Activated naive CD8-positive, alpha-beta T cell treated with anti-CD3 and anti-CD28 coated beads, Interleukin-2, amount 50 U/mL, for 24 hours (primary cell): ENCODE data around the gene ZNF276.
"Not testable (repeated sequence)": the region's sequence is repeated elsewhere in the genome, so short reads cannot be mapped to it uniquely, and the experiment has no call there.

ENCODE experiments used
- ATAC-seq: fragments of 150-1000 bp; cut with Tn5 transposase; one replicate; pipeline ENCODE4 v1.10.0; 2021
- DNase-seq: peaks from one replicate; pipeline ENCODE4 v3.0.0; 2021
- H3K27ac Mint-ChIP-seq: one replicate; pipeline ENCODE4 v1.8.0; 2021; ENCODE audit warnings: mild to moderate bottlenecking, mixed read lengths
- H3K27me3 Mint-ChIP-seq: one replicate; pipeline ENCODE4 v1.8.0; 2021; ENCODE audit warnings: mixed read lengths
- H3K36me3 Mint-ChIP-seq: one replicate; pipeline ENCODE4 v1.8.0; 2021; ENCODE audit warnings: low read depth, mixed read lengths
- H3K4me1 Mint-ChIP-seq: one replicate; pipeline ENCODE4 v1.8.0; 2021; ENCODE audit warnings: mixed read lengths
- H3K4me3 Mint-ChIP-seq: one replicate; pipeline ENCODE4 v1.8.0; 2021; ENCODE audit warnings: mild to moderate bottlenecking, moderate library complexity, mixed read lengths
- H3K9me3 Mint-ChIP-seq: one replicate; pipeline ENCODE4 v1.8.0; 2021; ENCODE audit warnings: mixed read lengths

The ZNF276 gene

GRCh38 chr16:89691986-89692569 lies 29.3 kb upstream of the ZNF276 start:
- Mint-ChIP-seq H3K27ac (no peak overlapping the region), H3K27me3 (no peaks in the 10 kb centered on the region), H3K4me3 (no peak overlapping the region), H3K36me3 (peaks cover 30% of the 10 kb centered on the region), H3K4me1 (peaks cover 11% of the 10 kb centered on the region), H3K9me3 (no peaks in the 10 kb centered on the region)
- ATAC-seq (no peak), DNase-seq (no peak)

GRCh38 chr16:89693289-89693731 lies 28.0 kb upstream of the ZNF276 start:
- H3K27ac Mint-ChIP-seq = no peak overlapping the region
- peaks cover 24% of the 10 kb centered on the region for H3K36me3 Mint-ChIP-seq
- peaks cover 3% of the 10 kb centered on the region for H3K4me1 Mint-ChIP-seq
- ATAC-seq = no peak
- H3K9me3 Mint-ChIP-seq = no peaks in the 10 kb centered on the region
- DNase-seq = no peak
- no peaks in the 10 kb centered on the region for H3K27me3 Mint-ChIP-seq
- H3K4me3 Mint-ChIP-seq = no peak overlapping the region

GRCh38 chr16:89693931-89694783 lies 27.2 kb upstream of the ZNF276 start:
- peaks cover 26% of the 10 kb centered on the region for H3K36me3 Mint-ChIP-seq
- H3K4me3 Mint-ChIP-seq = no peak overlapping the region
- ATAC-seq = no peak
- H3K4me1 Mint-ChIP-seq = peaks cover 4% of the 10 kb centered on the region
- H3K27ac Mint-ChIP-seq = no peak overlapping the region
- no peaks in the 10 kb centered on the region for H3K9me3 Mint-ChIP-seq
- no peaks in the 10 kb centered on the region for H3K27me3 Mint-ChIP-seq
- DNase-seq = no peak

GRCh38 chr16:89694784-89695085 lies 26.6 kb upstream of the ZNF276 start:
- H3K27ac Mint-ChIP-seq, H3K4me1 Mint-ChIP-seq: not testable (repeated sequence)
- H3K36me3 Mint-ChIP-seq = peaks cover 27% of the 10 kb centered on the region

GRCh38 chr16:89695086-89695874 lies 26.1 kb upstream of the ZNF276 start:
- H3K27ac Mint-ChIP-seq = no peak overlapping the region
- no peak for DNase-seq
- H3K4me1 Mint-ChIP-seq = peaks cover 11% of the 10 kb centered on the region
- ATAC-seq = no peak
- no peaks in the 10 kb centered on the region for H3K9me3 Mint-ChIP-seq
- no peak overlapping the region for H3K4me3 Mint-ChIP-seq
- H3K36me3 Mint-ChIP-seq = peaks cover 22% of the 10 kb centered on the region
- no peaks in the 10 kb centered on the region for H3K27me3 Mint-ChIP-seq

More at GRCh38 chr16:89694784-89695085, 26.6 kb upstream of the ZNF276 start:
- not testable (repeated sequence) for DNase-seq, H3K4me3 Mint-ChIP-seq, H3K27me3 Mint-ChIP-seq, H3K9me3 Mint-ChIP-seq, ATAC-seq

- DNase-seq (no peak), ATAC-seq (no peak)
- no peaks in the 10 kb centered on the region for H3K27me3 Mint-ChIP-seq
- H3K36me3 Mint-ChIP-seq = peaks cover 21% of the 10 kb centered on the region
- H3K27ac Mint-ChIP-seq = no peak overlapping the region
- no peaks in the 10 kb centered on the region for H3K9me3 Mint-ChIP-seq
- no peak overlapping the region for H3K4me3 Mint-ChIP-seq
- H3K4me1 Mint-ChIP-seq = peaks cover 15% of the 10 kb centered on the region
Observed at GRCh38 chr16:89695875-89696669, 25.3 kb upstream of the ZNF276 start.

GRCh38 chr16:89696670-89697128 lies 24.6 kb upstream of the ZNF276 start:
- H3K36me3 Mint-ChIP-seq = peaks cover 16% of the 10 kb centered on the region
- ATAC-seq (no peak), DNase-seq (no peak)
- no peaks in the 10 kb centered on the region for H3K27me3 Mint-ChIP-seq
- H3K4me1 Mint-ChIP-seq = peaks cover 15% of the 10 kb centered on the region
- H3K9me3 Mint-ChIP-seq = no peaks in the 10 kb centered on the region
- H3K4me3 Mint-ChIP-seq = no peak overlapping the region
- no peak overlapping the region for H3K27ac Mint-ChIP-seq

GRCh38 chr16:89697161-89697615 lies 24.1 kb upstream of the ZNF276 start:
- DNase-seq (no peak), ATAC-seq (no peak)
- peaks cover 14% of the 10 kb centered on the region for H3K36me3 Mint-ChIP-seq
- no peaks in the 10 kb centered on the region for H3K9me3 Mint-ChIP-seq
- peaks cover 16% of the 10 kb centered on the region for H3K4me1 Mint-ChIP-seq
- no peaks in the 10 kb centered on the region for H3K27me3 Mint-ChIP-seq
- H3K27ac Mint-ChIP-seq = no peak overlapping the region
- no peak overlapping the region for H3K4me3 Mint-ChIP-seq

- peaks cover 14% of the 10 kb centered on the region for H3K36me3 Mint-ChIP-seq
- no peaks in the 10 kb centered on the region for H3K9me3 Mint-ChIP-seq
- ATAC-seq (no peak), DNase-seq (no peak)
- H3K4me3 Mint-ChIP-seq = no peak overlapping the region
- H3K4me1 Mint-ChIP-seq = peaks cover 20% of the 10 kb centered on the region
- H3K27me3 Mint-ChIP-seq = no peaks in the 10 kb centered on the region
- no peak overlapping the region for H3K27ac Mint-ChIP-seq
Observed at GRCh38 chr16:89697616-89698331, 23.6 kb upstream of the ZNF276 start.

GRCh38 chr16:89698717-89699116 lies 22.6 kb upstream of the ZNF276 start:
- peaks cover 22% of the 10 kb centered on the region for H3K4me1 Mint-ChIP-seq
- not testable (repeated sequence) for H3K4me3 Mint-ChIP-seq, DNase-seq, H3K27ac Mint-ChIP-seq, ATAC-seq, H3K27me3 Mint-ChIP-seq, H3K36me3 Mint-ChIP-seq, H3K9me3 Mint-ChIP-seq

- H3K4me1 Mint-ChIP-seq = peaks cover 22% of the 10 kb centered on the region
- DNase-seq, H3K27ac Mint-ChIP-seq, H3K4me3 Mint-ChIP-seq, ATAC-seq, H3K36me3 Mint-ChIP-seq, H3K27me3 Mint-ChIP-seq, H3K9me3 Mint-ChIP-seq: not testable (repeated sequence)
Observed at GRCh38 chr16:89699629-89700099, 21.7 kb upstream of the ZNF276 start.

- H3K4me1 Mint-ChIP-seq = peaks cover 22% of the 10 kb centered on the region
- H3K9me3 Mint-ChIP-seq = no peaks in the 10 kb centered on the region
- H3K27ac Mint-ChIP-seq = no peak overlapping the region
- peak; percentile 30 for ATAC-seq
- peaks cover 8% of the 10 kb centered on the region for H3K36me3 Mint-ChIP-seq
- no peaks in the 10 kb centered on the region for H3K27me3 Mint-ChIP-seq
- peak overlapping the region; percentile 73 for H3K4me3 Mint-ChIP-seq
- peak; percentile 99 for DNase-seq
Observed at GRCh38 chr16:89700100-89700648, 21.2 kb upstream of the ZNF276 start.

- Mint-ChIP-seq H3K4me3 (peak overlapping the region; percentile 73), H3K27me3 (no peaks in the 10 kb centered on the region), H3K9me3 (no peaks in the 10 kb centered on the region), H3K4me1 (peaks cover 23% of the 10 kb centered on the region), H3K36me3 (peaks cover 3% of the 10 kb centered on the region), H3K27ac (no peak overlapping the region)
- ATAC-seq (peak; percentile 29), DNase-seq (peak; percentile 57)
Observed at GRCh38 chr16:89700649-89701424, 20.5 kb upstream of the ZNF276 start.
